ENCODE results near the gene RAPGEFL1.

- TF ChIP-seq CTCF (IDR thresholded peaks at IDR 0.05; ENCODE audit: low read depth, low read length, missing input control) (no peak), TAF1 (conservative IDR thresholded peaks at IDR 0.05) (no peak), MAX (IDR thresholded peaks at IDR 0.05) (no peak), GABPA (IDR thresholded peaks at IDR 0.05 in 1 of 2, conservative IDR thresholded peaks at IDR 0.05 in 1 of 2) (no peak), ZBTB33 (IDR thresholded peaks at IDR 0.05) (no peak), SP1 (IDR thresholded peaks at IDR 0.05) (no peak), RAD21 (IDR thresholded peaks at IDR 0.05) (no peak)
Observed at GRCh38 chr17:40230670-40231069, 53.4 kb downstream of the RAPGEFL1 start.

All from liver (tissue), 3 donors.